Caki2 (cell line): Measurements from ENCODE around the gene BMPER. TPM values are rescaled to one million over a fixed set of nuclear protein-coding genes. Genes with fewer than 3 reads are reported as not detected.

Experiments
- DNase-seq: peaks from one replicate; pipeline ENCODE4 v3.0.0-alpha.2; 2015; ENCODE audit warnings: low read depth
- in situ Hi-C: cut with HindIII; loops from 2 replicates; pipeline ENCODE4 v1.10.0; 2016; ENCODE audit warnings: low sequenced_read_pairs, low pct_unique_long_range_greater_than_20kb, mixed read lengths
- total RNA-seq: library from RNA; depleted of rRNA; stranded (reverse); fragments of >200 nt; shearing (Covaris generic); gene quantifications from 2 replicates; pipeline ENCODE4 v1.2.3, GENCODE V29; 2014; ENCODE audit warnings: low replicate concordance

The BMPER gene
- total RNA-seq, 1 experiment from 2014 or later, result not detected

- no peak for DNase-seq
- in situ Hi-C loops, result no loop called here
Measured at GRCh38 chr7:33939121-33939520, 33.8 kb downstream of the BMPER start.

GRCh38 chr7:33940503-33940902 is 35.2 kb downstream of the BMPER start:
- in situ Hi-C loops, result no loop called here
- no peak for DNase-seq

- no peak for DNase-seq
- in situ Hi-C loops, result no loop called here
Measured at GRCh38 chr7:33941418-33941817, 36.1 kb downstream of the BMPER start.

- DNase-seq, result no peak
- in situ Hi-C loops, result no loop called here
Measured at GRCh38 chr7:33946094-33946699, 40.9 kb downstream of the BMPER start.

GRCh38 chr7:33950047-33950714 is 44.8 kb downstream of the BMPER start:
- DNase-seq, result no peak
- in situ Hi-C loops, result no loop called here

- in situ Hi-C loops, result no loop called here
- peak; percentile 8 for DNase-seq
Measured at GRCh38 chr7:33952824-33953223, 47.5 kb downstream of the BMPER start.

- in situ Hi-C loops, result no loop called here
- DNase-seq, result no peak
Measured at GRCh38 chr7:33958104-33958503, 52.8 kb downstream of the BMPER start.

GRCh38 chr7:33959676-33960075 is 54.3 kb downstream of the BMPER start:
- in situ Hi-C loops, result no loop called here
- no peak for DNase-seq

- in situ Hi-C loops, result no loop called here
- no peak for DNase-seq
Measured at GRCh38 chr7:33961948-33962347, 56.6 kb downstream of the BMPER start.

GRCh38 chr7:33964417-33965182 is 59.3 kb downstream of the BMPER start:
- no peak for DNase-seq
- in situ Hi-C loops, result no loop called here

GRCh38 chr7:33965183-33965744 is 59.9 kb downstream of the BMPER start:
- in situ Hi-C loops, result no loop called here
- DNase-seq, result no peak

GRCh38 chr7:33968591-33968990 is 63.3 kb downstream of the BMPER start:
- no peak for DNase-seq

GRCh38 chr7:33970536-33970935 is 65.2 kb downstream of the BMPER start:
- DNase-seq, result no peak
- in situ Hi-C loops, result no loop called here

More at GRCh38 chr7:33968591-33968990, 63.3 kb downstream of the BMPER start:
- in situ Hi-C loops, result no loop called here

GRCh38 chr7:33971106-33971505 is 65.8 kb downstream of the BMPER start:
- DNase-seq, result no peak
- in situ Hi-C loops, result no loop called here

GRCh38 chr7:33973231-33974015 is 68.1 kb downstream of the BMPER start:
- DNase-seq, result no peak
- in situ Hi-C loops, result no loop called here

GRCh38 chr7:33979300-33979806 is 74.0 kb downstream of the BMPER start:
- DNase-seq, result no peak
- in situ Hi-C loops, result no loop called here

GRCh38 chr7:33979807-33980355 is 74.5 kb downstream of the BMPER start:
- in situ Hi-C loops, result no loop called here
- peak; percentile 76 for DNase-seq

GRCh38 chr7:33981226-33981625 is 75.9 kb downstream of the BMPER start:
- in situ Hi-C loops, result no loop called here
- no peak for DNase-seq
